Endothelial cell of umbilical vein (primary cell): ENCODE data around the gene CCDC74B. TPM values are rescaled to one million over a fixed set of nuclear protein-coding genes. Genes with fewer than 3 reads are reported as not detected.

Source experiments
- BruUV-seq: library from RNA; stranded (reverse); fragments of 400-500 nt; replicated peaks from 2 replicates; lab custom pipeline; 2021; lab: Mats Ljungman, UMichigan
- CTCF ChIA-PET: fragments of 300-600, 350-600 bp; sonication (Branson Sonifier 250); formaldehyde crosslinking; loops from one replicate; lab custom pipeline; 2021; ENCODE audit warnings: antibody characterized with exemption, inconsistent platforms; lab: Charles Lee
- POLR2A ChIA-PET: fragments of 300-600, 350-600 bp; sonication (Branson Sonifier 250); formaldehyde crosslinking; loops from one replicate; lab custom pipeline; 2021; ENCODE audit warnings: antibody characterized with exemption, inconsistent platforms; lab: Charles Lee
- DNase-seq: peaks from one replicate; pipeline ENCODE4 v3.0.0-alpha.2; 2011; ENCODE audit warnings: low read depth, low spot score
- FAIRE-seq: peaks from 2 replicates; lab custom pipeline; 2011; peaks lifted over from hg19 to GRCh38; lab: Jason Lieb, UNC
- H2AFZ ChIP-seq: 2 replicates; pipeline ENCODE4 v1.6.0; 2012; ENCODE audit warnings: low read depth, low read length, control low read depth, inconsistent platforms
- H3K27ac ChIP-seq: 2 replicates; pipeline ENCODE4 v1.5.1; 2011; ENCODE audit warnings: low read depth, mild to moderate bottlenecking, control low read depth, low read length, moderate library complexity; ENCODE audit not compliant: insufficient read depth
- H3K27me3 ChIP-seq, 2 experiments: 2 replicates each; pipeline versions ENCODE4 v1.6.0 to v1.6.1; 2011; ENCODE audit warnings: low read length in 2 of 2, mixed read lengths in 1 of 2; ENCODE audit not compliant: control insufficient read depth in 2 of 2, insufficient read depth in 2 of 2
- H3K36me3 ChIP-seq, 2 experiments: 2 replicates in 1 of 2; 3 replicates in 1 of 2; pipeline ENCODE4 v1.5.1; 2011; ENCODE audit warnings: low read length in 2 of 2, mild to moderate bottlenecking in 1 of 2, moderate library complexity in 1 of 2; ENCODE audit not compliant: control insufficient read depth in 2 of 2, insufficient read depth in 2 of 2; ENCODE audit errors: extremely low read depth in 1 of 2
- H3K4me1 ChIP-seq: 3 replicates; pipeline ENCODE4 v1.5.1; 2011; ENCODE audit warnings: mild to moderate bottlenecking, low read length; ENCODE audit not compliant: control insufficient read depth, insufficient read depth; ENCODE audit errors: extremely low read depth
- H3K4me2 ChIP-seq: 2 replicates; pipeline ENCODE4 v1.6.1; 2011; ENCODE audit warnings: low read length, control low read depth, mixed read lengths; ENCODE audit not compliant: insufficient read depth
- H3K4me3 ChIP-seq, 3 experiments: fragments of 200-600 bp in 1 of 3; sonication (generic), shearing (Covaris generic) in 1 of 3; replicated peaks in 1 of 3; 2 replicates each; pipeline ENCODE4 v1.5.1; 2011 to 2016; ENCODE audit warnings: control low read depth in 3 of 3, low read length in 3 of 3, mild to moderate bottlenecking in 2 of 3, inconsistent platforms in 1 of 3, low read depth in 1 of 3, moderate library complexity in 1 of 3; ENCODE audit not compliant: insufficient read depth in 1 of 3
- H3K79me2 ChIP-seq: 2 replicates; pipeline ENCODE4 v1.6.0; 2012; ENCODE audit warnings: low read length, inconsistent platforms; ENCODE audit not compliant: control insufficient read depth, insufficient read depth
- H3K9ac ChIP-seq: replicated peaks from 2 replicates; pipeline ENCODE3; 2011; ENCODE audit warnings: low read length, control low read depth; ENCODE audit not compliant: insufficient read depth; ENCODE audit errors: extremely low read depth
- H3K9me1 ChIP-seq: replicated peaks from 3 replicates; pipeline ENCODE4 v1.6.0; 2011; ENCODE audit warnings: mild to moderate bottlenecking, low read length; ENCODE audit not compliant: control insufficient read depth, insufficient read depth; ENCODE audit errors: extremely low read depth
- H3K9me3 ChIP-seq: replicated peaks from 2 replicates; pipeline ENCODE4 v1.5.1; 2012; ENCODE audit warnings: low read length, inconsistent platforms; ENCODE audit not compliant: control insufficient read depth, insufficient read depth
- H4K20me1 ChIP-seq: replicated peaks from 2 replicates; pipeline ENCODE3; 2011; ENCODE audit warnings: mild to moderate bottlenecking, low read length; ENCODE audit not compliant: control insufficient read depth, insufficient read depth; ENCODE audit errors: extremely low read depth
- EZH2 ChIP-seq: IDR thresholded peaks from 2 replicates; pipeline ENCODE4 v1.6.1; 2012; ENCODE audit warnings: borderline replicate concordance, low read depth, mild to moderate bottlenecking, moderate library complexity, low read length, inconsistent platforms; ENCODE audit not compliant: severe bottlenecking
- FOS ChIP-seq: IDR thresholded peaks from 2 replicates; pipeline ENCODE4 v1.6.1; 2011; ENCODE audit warnings: mild to moderate bottlenecking, low read length, moderate library complexity, borderline replicate concordance; ENCODE audit not compliant: insufficient read depth
- GATA2 ChIP-seq: IDR thresholded peaks from 2 replicates; pipeline ENCODE4 v1.7.0; 2011; ENCODE audit warnings: low read depth, mild to moderate bottlenecking, moderate library complexity, mixed read lengths, low read length; ENCODE audit not compliant: insufficient read length, insufficient read depth
- JUN ChIP-seq: IDR thresholded peaks from 2 replicates; pipeline ENCODE4 v1.6.1; 2011; ENCODE audit warnings: borderline replicate concordance, low read depth; ENCODE audit not compliant: insufficient read length, insufficient read depth
- MAX ChIP-seq: IDR thresholded peaks from 2 replicates; pipeline ENCODE4 v1.6.1; 2011; ENCODE audit not compliant: insufficient read depth, insufficient read length
- POLR2A ChIP-seq: IDR thresholded peaks from 2 replicates; pipeline ENCODE4 v1.6.1; 2012; ENCODE audit warnings: low read depth, mild to moderate bottlenecking, control low read depth, low read length
- dilution Hi-C: fragments of 300-500 bp; cut with MboI; formaldehyde crosslinking; loops from one replicate; pipeline ENCODE4 v1.15.0; 2019; ENCODE audit warnings: low sequenced_read_pairs; ENCODE audit not compliant: extremely low pct_ligation_motif_present
- intact Hi-C: fragments of 100-400 bp; cut with micrococcal nuclease; formaldehyde crosslinking; loops from one replicate; pipeline ENCODE4 v1.10.0; 2022
- polyA plus RNA-seq, 4 experiments: library from polyadenylated mRNA; depleted of rRNA in 3 of 4; stranded (reverse) in 3 of 4; unstranded in 1 of 4; fragments of >200 nt; gene quantifications; 2 replicates each; pipeline versions ENCODE4 v1.2.1 to v1.2.3, GENCODE V29; 2011 to 2012; ENCODE audit warnings: missing spikeins in 1 of 4
- total RNA-seq: library from RNA; stranded (reverse); gene quantifications from 2 replicates; pipeline ENCODE4 v1.2.3, GENCODE V29; 2021
- TF ChIP-seq, protein P1 (sequence below), 2 donors: IDR thresholded peaks; 1 replicate in 1 of 2; 2 replicates in 1 of 2; pipeline ENCODE4 v1.5.1; 2011; ENCODE audit warnings: low read length in 2 of 2, mild to moderate bottlenecking in 2 of 2, moderate library complexity in 2 of 2, control low read depth in 1 of 2, inconsistent platforms in 1 of 2, low read depth in 1 of 2; ENCODE audit not compliant: insufficient read depth in 1 of 2; ENCODE audit errors: extremely low read depth in 1 of 2

CCDC74B gene
- total and polyA plus RNA-seq, 2 donors (not counting 3 experiments of a cell fraction or from before 2014, with no cell fraction given): 4.6 to 4.8 TPM

DNA sequence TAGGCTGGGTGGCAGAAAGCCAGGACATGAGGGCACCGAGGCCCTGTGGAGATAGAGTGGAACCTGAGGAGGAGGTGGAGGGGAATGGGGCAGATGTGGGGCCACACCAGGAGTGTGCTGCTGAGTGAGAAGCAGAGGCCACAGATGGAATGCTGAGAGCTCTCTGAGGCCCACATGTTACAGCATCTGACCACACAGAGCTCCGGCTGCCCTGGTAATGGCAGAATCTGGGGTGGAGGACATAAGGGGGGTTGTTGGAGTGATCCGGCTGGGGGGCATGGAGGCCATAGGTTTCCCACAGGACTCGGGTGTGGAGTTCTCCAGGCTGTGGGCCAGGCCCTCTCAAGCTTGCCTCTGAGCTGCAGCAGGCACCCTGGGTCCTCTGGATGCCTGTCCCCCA, 41.0 kb upstream of the CCDC74B start:
- no peak for FAIRE-seq
- H3K9me1 ChIP-seq: no peaks in the 10 kb centered on the region
- DNase-seq: no peak
- peaks cover 6% of the 10 kb centered on the region for H3K4me1 ChIP-seq
- H3K9me3 ChIP-seq: no peaks in the 10 kb centered on the region
- H3K27me3 ChIP-seq: no peaks in the 10 kb centered on the region
- dilution Hi-C loops: no loop called here
- ChIA-PET POLR2A (interaction anchor here (0.6 kb wide), 1 partner anchor 1303 kb away, joined by 3 read pairs; no protein-coding TSS in a partner anchor), CTCF (interaction anchor here (1.0 to 1.2 kb wide), 2 partner anchors 147 to 1303 kb away, joined by 3 read pairs; no protein-coding TSS in a partner anchor)
- no peak overlapping the region for H2AFZ ChIP-seq
- BruUV-seq: no TSS peak
- no peak overlapping the region for H3K4me2 ChIP-seq
- TF ChIP-seq MAX: no peak
- no peak for TF ChIP-seq POLR2A
- no peak for TF ChIP-seq JUN
- H3K4me3 ChIP-seq: no peak overlapping the region
- no peak overlapping the region for H3K27ac ChIP-seq
- intact Hi-C loops: no loop called here
- H3K79me2 ChIP-seq: peaks cover 35% of the 10 kb centered on the region
- H3K9ac ChIP-seq: no peak overlapping the region
- peaks cover 0 to 4% of the 10 kb centered on the region in 2 experiments for H3K36me3 ChIP-seq
- no peaks in the 10 kb centered on the region for H4K20me1 ChIP-seq

DNA sequence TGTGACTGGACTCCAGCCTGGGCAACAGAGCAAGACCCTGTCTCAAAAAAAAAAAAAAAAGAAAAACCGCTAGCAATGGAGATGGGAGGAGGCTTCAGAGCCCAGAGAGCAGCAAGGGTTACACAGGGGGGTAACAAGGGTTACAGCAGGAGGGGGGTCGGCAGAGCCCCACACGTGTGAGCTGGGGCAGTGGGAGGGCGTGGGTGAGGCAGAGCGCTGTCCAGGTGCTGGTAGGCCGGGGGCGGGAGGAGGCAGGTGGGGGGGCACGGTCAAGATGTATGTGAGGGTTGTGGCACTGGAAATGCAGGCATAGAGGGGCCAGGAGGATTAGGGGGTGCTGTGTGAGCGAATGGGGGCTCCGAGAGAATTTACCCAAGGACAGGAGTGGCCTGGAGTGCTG, 40.5 kb upstream of the CCDC74B start:
- H3K4me1 ChIP-seq: peaks cover 9% of the 10 kb centered on the region
- intact Hi-C loops (no loop called here), dilution Hi-C loops (no loop called here)
- H3K79me2 ChIP-seq: peaks cover 40% of the 10 kb centered on the region
- no peaks in the 10 kb centered on the region for H3K9me1 ChIP-seq
- H3K36me3 ChIP-seq: peaks cover 0 to 4% of the 10 kb centered on the region in 2 experiments
- FAIRE-seq (no peak), DNase-seq (no peak)
- no peak overlapping the region for H3K4me3 ChIP-seq
- ChIA-PET CTCF (interaction anchor here (1.0 to 1.2 kb wide), 2 partner anchors 147 to 1304 kb away, joined by 3 read pairs; no protein-coding TSS in a partner anchor), POLR2A (interaction anchor here (0.6 kb wide), 1 partner anchor 1304 kb away, joined by 3 read pairs; no protein-coding TSS in a partner anchor)
- H2AFZ ChIP-seq: no peak overlapping the region
- H3K4me2 ChIP-seq: no peak overlapping the region
- H3K9ac ChIP-seq: no peak overlapping the region
- BruUV-seq: no TSS peak
- no peak overlapping the region for H3K27ac ChIP-seq
- TF ChIP-seq JUN (no peak), POLR2A (no peak), EZH2 (no peak), FOS (no peak), GATA2 (no peak)
- TF ChIP-seq, protein P1, sequence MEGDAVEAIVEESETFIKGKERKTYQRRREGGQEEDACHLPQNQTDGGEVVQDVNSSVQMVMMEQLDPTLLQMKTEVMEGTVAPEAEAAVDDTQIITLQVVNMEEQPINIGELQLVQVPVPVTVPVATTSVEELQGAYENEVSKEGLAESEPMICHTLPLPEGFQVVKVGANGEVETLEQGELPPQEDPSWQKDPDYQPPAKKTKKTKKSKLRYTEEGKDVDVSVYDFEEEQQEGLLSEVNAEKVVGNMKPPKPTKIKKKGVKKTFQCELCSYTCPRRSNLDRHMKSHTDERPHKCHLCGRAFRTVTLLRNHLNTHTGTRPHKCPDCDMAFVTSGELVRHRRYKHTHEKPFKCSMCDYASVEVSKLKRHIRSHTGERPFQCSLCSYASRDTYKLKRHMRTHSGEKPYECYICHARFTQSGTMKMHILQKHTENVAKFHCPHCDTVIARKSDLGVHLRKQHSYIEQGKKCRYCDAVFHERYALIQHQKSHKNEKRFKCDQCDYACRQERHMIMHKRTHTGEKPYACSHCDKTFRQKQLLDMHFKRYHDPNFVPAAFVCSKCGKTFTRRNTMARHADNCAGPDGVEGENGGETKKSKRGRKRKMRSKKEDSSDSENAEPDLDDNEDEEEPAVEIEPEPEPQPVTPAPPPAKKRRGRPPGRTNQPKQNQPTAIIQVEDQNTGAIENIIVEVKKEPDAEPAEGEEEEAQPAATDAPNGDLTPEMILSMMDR (IDR thresholded peaks at IDR 0.05; ENCODE audit: extremely low read depth in 1 of 2, insufficient read depth in 1 of 2, low read depth in 1 of 2, low read length in 2 of 2): no peak
- no peaks in the 10 kb centered on the region for H3K27me3 ChIP-seq
- H4K20me1 ChIP-seq: no peaks in the 10 kb centered on the region
- H3K9me3 ChIP-seq: no peaks in the 10 kb centered on the region
